GM20000 (cell line): ENCODE data around the gene GCAT.
"Not testable (repeated sequence)": the region's sequence is repeated elsewhere in the genome, so short reads cannot be mapped to it uniquely, and the experiment has no call there.

Source experiments
- DNase-seq: peaks from one replicate; pipeline ENCODE4 v3.0.0; 2012; ENCODE audit warnings: low spot score
- TF ChIP-seq, protein P1 (sequence below): IDR thresholded peaks from 2 replicates; pipeline ENCODE4 v1.5.1; 2012; ENCODE audit warnings: mild to moderate bottlenecking, control low read depth; ENCODE audit errors: extremely low read depth, missing control alignments

The GCAT gene

DNA sequence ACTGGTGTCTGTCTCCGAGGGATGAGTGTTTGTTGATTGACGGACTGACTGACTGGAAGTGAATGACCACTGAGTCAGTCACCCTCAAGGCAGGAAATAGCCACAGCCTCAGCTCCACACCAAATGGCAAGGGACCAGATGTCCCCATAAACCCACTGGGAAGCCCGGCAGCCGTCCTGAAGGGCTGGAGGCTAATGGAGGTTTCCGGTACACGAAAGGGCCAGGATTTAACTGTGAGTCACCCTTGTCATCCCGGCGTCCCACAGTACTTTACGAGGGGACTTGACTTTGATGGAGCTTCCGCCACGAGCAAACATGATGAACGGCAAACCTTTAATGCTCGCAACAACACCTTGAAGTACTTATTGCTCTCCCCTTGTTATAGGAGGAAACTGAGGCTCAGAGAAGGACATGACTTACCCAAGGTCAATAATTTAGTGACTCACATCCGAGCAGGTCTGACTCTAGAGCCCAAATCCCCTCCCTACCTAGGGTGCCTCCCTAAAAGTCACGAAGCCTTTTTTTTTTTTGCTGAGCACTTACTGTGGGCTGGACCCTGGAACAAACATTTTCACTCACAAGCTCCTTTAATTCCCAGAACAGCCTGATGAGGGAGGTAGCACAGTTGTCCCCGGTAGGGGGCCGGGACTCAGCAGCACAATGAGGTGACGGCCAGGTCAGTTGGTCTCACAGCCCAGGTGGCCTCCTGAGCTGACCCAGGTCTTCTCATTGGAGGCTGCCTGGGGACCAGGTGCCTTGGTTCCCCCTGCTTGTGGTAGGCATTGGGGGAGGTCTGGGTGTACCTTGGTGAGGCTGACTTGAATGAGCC, 25.2 kb upstream of the GCAT start:
- TF ChIP-seq, protein P1, sequence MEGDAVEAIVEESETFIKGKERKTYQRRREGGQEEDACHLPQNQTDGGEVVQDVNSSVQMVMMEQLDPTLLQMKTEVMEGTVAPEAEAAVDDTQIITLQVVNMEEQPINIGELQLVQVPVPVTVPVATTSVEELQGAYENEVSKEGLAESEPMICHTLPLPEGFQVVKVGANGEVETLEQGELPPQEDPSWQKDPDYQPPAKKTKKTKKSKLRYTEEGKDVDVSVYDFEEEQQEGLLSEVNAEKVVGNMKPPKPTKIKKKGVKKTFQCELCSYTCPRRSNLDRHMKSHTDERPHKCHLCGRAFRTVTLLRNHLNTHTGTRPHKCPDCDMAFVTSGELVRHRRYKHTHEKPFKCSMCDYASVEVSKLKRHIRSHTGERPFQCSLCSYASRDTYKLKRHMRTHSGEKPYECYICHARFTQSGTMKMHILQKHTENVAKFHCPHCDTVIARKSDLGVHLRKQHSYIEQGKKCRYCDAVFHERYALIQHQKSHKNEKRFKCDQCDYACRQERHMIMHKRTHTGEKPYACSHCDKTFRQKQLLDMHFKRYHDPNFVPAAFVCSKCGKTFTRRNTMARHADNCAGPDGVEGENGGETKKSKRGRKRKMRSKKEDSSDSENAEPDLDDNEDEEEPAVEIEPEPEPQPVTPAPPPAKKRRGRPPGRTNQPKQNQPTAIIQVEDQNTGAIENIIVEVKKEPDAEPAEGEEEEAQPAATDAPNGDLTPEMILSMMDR, result no peak
- no peak for DNase-seq

DNA sequence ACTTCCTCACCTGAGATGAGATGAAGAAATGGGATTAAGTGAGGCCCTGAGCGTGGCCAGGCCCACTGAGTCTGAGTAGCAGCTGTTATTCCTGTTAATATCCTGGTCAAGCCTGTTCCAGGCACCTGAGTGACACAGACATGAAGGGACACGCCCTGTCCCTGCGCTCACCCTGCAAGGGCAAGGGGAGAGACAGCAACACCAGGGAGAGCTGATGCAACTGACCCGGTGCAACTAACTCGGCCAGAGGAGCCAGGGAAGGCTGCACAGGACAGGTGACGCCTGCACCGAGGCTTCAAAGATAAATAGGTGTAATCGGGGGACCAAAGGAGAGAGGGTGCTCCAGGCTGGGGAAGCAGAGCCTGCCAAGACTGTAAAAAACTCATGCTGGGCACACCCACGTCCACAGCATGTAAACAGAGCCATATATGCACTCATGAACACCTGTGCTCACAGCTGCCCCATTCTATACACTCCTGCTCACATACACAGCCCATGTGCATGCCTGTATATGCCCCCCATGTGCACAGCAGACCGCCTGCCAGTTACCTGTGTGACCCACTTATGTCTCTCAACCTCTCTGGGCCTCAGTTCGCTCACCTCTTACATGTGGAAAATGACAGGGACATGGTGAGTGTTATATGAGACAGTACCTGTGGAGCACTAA, 22.8 kb upstream of the GCAT start:
- TF ChIP-seq, protein P1, result no peak
- no peak for DNase-seq

DNA sequence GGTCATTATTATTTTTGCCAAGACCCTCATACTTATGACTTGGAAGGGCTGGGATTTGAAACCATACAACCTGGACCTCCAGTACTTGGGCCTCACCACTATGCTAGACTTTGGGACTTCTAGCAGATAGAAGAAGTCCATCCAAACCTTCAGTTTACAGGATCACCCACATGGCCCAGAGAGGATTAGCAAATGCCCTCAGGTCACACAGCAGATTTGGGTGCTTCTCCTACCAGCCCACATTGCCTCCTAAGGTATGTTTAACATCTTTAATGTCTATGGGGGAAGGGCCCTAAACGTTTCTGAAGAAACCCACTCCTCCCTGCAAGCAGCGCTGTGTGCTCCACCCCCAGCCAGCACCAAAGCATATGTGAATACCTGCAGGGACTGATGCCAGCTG, 17.5 kb upstream of the GCAT start:
- DNase-seq, result no peak

DNA sequence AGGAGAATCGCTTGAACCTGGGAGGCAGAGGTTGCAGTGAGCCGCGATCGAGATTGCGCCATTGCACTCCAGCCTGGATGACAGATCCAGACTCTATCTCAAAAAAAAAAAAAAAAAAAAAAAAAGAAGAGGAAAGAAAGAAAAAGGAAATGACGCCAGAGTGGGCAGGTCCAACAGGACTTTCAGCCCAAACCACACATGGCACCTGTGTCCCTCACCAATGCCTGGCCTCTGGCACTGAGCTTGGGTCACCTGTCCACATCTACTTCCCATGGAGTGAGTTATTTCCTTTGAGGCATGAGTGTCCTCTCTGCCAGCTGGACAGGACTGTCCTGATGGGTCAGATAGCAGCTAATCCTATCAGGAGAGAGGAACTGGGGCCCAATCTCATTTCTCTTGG, 15.2 kb upstream of the GCAT start:
- TF ChIP-seq, protein P1, result no peak
- no peak for DNase-seq

More for the DNA sequence above, 17.5 kb upstream of the GCAT start:
- TF ChIP-seq, protein P1, result no peak

DNA sequence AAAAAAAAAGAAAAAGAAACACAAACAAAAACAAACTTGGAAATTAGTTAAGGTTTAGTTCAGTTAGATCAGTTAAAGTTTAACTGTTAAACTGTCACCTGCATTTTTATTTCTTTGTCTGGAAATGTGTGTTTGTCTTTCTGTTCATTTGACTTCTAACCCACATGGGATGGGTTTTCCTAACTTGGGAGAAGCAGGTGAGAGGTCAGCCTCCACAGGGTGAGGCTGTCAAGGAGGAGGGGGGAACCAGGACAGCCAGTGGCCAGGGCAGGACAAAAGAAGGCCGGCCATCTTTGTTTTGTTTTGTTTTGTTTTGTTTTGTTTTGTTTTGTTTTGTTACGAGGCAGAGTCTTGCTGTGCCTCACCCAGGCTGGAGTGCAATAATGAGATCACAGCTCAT, 13.4 kb upstream of the GCAT start:
- TF ChIP-seq, protein P1, result no peak
- no peak for DNase-seq

DNA sequence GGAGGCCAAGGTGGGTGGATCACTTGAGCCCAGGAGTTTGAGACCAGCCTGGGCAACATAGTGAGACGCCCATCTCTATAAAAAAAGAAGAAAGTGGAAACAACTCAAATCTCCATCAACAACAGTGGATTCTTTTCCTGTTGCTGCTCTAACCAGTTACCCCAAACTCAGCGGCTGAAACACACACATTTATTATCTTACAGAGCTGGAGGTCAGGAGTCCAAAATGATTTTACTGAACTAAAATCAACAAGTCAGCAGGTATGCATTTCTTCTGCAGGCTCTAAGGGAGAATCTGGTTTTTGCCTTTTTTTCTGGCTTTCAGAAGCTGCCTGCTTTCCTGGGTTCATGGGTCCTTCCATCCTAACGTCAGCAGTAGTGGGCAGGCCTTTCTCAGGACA, 11.7 kb upstream of the GCAT start:
- no peak for DNase-seq
- TF ChIP-seq, protein P1, result no peak

DNA sequence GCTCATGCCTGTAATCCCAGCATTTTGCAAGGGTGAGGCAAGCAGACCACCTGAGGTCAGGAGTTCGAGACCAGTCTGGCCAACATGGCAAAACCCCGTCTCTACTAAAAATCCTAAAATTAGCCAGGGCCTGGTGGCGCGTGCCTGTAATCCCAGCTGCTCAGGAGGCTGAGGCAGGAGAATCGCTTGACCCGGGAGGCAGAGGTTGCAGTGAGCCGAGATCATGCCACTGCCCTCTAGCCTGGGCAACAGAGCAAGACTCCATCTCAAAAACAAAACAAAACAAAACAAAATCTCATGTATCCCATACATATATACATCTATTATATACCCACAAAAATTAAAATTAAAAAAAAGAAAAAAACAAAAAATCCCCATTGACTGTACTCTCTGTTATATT, 10.5 kb upstream of the GCAT start:
- DNase-seq, result not testable (repeated sequence)

DNA sequence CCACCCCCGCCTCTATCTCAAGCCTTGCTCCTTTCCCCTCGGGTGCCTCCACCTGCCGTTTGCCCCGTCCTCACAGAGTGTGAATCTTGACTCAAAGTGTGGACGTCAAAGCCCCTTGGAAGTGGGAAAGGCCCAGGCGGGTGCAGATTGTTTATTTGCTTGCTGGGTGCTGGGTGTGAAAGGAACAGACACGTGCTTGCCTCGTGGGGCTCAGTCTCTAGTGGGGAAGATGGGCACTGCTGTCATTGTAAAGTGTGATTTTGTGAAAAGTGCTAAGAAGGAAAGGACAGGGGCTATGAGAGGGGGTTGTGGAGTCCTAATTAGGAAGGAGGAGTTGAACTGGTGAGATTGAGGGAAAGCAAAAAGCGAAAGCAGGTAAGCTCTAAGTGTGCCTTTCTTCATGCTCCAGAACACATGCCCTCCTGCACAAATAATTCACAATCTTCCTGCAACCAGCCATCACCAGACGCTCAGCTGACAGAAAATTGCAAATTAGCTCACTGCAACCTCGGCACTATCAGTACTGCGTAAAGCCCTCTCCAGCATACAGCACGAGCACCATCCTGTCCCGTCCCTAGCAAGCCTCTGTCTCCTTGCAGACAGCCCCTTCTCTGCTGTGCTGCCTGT, 9.7 kb upstream of the GCAT start:
- no peak for DNase-seq
- TF ChIP-seq, protein P1, result no peak

DNA sequence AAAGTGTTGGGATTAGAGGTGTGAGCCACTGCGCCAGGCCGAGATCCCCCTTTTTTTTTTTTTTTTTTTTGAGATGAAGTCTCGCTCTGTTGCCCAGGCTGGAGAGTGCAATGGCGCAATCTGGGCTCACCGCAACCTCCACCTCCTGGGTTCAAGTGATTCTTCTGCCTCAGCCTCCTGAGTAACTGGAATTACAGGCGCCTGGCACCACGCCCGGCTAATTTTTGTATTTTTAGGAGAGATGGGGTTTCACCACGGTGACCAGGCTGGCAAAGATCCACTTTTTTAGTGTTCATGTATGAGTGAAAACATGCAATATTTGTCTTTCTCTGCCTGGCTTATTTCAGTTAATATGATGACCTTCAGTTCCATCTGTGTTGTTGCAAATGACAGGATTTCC, 7.8 kb upstream of the GCAT start:
- not testable (repeated sequence) for DNase-seq
